Ammon's horn (tissue), 1 donor: ENCODE data around the gene CCNY.
"Not testable (repeated sequence)": the region's sequence is repeated elsewhere in the genome, so short reads cannot be mapped to it uniquely, and the experiment has no call there.

Experiments used
- DNase-seq: peaks from one replicate; pipeline ENCODE4 v3.0.0-alpha.2; 2016; ENCODE audit warnings: low spot score

Gene CCNY

DNA sequence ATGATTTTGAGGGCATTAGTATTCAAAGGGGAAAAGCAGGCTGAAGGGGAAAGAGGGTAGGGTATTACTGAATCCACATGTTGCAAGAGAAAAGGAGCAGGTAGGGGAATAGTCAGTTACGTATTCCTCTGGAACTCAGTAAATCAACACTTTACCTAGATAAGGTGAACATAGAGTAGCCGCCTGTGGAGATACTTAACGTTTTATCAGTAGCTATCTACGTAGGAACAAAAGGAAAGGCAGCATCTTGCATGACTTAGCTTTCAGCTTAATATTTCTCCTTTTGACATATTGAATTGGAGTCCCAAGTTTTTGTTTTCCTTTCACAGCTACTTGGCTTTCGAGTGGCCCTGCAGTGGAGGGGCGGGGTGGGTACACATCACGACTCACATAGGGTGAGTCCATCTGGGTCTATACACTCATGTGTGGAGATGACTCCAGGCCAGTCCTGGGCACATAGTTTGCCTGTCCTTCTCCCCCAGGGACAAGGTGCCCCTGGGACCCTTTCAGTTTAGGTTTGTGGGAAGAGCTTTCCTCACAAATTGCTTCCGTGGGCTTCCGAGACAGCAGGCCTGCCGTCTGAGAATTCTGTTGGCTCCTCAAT is 48.1 kb downstream of the CCNY start:
- DNase-seq, result no peak

DNA sequence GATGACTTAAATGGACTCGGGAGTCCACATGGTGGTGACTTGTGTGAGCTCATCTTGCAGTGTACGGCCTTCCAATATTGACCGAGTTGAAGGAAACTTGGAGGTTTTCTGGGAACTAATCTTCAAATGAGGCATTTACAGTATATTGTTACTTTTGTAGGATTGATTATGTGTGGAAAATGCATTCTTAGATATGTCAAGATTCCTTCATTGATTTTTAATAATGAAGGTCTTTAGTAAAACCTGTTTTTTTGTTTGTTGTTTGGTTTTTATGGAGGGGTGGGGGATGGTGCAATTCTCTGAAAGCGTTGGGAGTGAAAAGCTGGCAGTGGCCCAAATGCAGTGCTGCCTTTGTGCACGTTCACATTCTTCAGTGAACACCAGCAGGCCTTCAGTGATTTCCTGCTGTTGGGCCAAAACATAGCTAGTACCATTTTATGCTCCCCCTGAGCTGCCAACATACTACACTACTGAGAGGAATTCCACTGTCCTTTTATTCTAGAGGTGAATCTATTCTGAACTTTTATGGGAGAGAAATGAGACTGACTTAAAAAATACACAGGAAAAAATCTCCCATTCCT is 50.4 kb downstream of the CCNY start:
- no peak for DNase-seq

DNA sequence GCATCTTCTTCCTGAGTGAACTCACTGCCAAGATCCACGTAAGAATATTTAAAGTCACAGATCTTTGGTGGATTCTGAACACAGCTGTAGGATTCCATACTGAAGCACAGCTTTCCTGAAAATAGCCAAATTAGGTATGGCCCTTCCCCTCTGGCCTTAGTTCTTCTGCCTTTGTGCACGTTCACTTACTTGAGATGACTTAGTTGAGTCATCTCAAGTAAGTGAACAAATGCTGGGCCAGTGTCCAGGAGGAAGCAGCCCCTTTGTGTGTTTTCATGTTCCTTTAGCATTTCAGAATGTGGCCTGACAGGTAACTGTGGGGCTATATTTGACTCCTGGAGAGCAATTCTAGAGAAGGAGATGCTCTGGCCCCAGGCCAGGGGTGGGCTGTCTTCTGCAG is 51.5 kb downstream of the CCNY start:
- DNase-seq, result no peak

GRCh38 chr10:35388197-35388596 is 51.9 kb downstream of the CCNY start:
- DNase-seq, result no peak

- DNase-seq, result no peak
Measured at GRCh38 chr10:35388682-35389081, 52.4 kb downstream of the CCNY start.

- DNase-seq, result no peak
Measured at GRCh38 chr10:35390161-35390840, 54.0 kb downstream of the CCNY start.

- no peak for DNase-seq
Measured at GRCh38 chr10:35390843-35391152, 54.5 kb downstream of the CCNY start.

DNA sequence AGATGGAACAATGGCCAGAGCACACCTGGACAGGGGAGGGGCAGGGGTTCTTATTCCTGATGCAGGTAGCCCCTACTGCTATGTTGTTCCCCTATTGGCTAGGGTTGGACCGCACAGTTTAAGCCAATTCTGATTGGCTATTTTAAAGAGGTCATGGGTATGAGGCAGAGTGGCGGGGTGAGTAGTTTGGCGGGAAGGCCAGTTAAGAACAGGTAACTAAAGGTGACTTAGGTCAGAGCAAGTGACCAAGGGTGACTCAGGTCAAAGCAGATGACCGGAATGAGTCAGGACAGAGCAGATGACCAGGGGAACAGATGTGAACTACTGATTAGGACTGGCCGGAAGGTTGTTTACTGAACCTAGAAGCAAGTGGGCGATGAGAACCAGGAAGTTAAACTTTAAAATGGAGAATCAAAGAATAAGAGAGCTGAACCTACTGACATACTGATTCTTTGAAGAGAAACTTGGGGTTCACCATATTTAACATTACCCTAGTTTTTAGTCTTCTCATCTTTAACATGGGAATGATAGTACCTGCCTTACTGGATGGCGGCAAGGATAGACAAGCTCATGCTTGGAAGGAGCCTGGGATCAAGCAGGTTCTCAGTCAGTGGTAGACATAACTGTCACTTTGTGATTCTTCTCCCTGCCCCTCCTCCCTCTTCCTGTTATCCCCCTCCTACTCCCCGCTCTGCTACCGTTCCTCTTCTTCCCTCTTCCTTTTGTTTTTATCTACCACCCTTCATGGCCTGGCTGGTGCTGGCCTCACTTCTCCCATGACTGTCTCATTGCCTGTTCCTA is 55.0 kb downstream of the CCNY start:
- DNase-seq, result no peak

DNA sequence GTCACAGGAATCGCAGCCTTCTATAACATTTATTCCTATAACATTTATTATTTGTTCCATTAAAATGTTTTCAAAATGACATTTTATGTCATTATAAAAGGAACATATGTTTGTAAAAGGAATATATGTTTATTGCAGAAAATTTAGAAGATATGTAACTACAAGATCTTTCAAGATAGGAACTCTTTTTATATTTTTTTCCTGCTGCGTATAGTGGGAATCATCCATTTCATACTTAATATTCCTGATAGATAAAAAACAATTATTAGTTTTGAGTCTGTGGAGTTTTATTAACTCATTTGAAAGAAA is 55.6 kb downstream of the CCNY start:
- DNase-seq, result no peak

DNA sequence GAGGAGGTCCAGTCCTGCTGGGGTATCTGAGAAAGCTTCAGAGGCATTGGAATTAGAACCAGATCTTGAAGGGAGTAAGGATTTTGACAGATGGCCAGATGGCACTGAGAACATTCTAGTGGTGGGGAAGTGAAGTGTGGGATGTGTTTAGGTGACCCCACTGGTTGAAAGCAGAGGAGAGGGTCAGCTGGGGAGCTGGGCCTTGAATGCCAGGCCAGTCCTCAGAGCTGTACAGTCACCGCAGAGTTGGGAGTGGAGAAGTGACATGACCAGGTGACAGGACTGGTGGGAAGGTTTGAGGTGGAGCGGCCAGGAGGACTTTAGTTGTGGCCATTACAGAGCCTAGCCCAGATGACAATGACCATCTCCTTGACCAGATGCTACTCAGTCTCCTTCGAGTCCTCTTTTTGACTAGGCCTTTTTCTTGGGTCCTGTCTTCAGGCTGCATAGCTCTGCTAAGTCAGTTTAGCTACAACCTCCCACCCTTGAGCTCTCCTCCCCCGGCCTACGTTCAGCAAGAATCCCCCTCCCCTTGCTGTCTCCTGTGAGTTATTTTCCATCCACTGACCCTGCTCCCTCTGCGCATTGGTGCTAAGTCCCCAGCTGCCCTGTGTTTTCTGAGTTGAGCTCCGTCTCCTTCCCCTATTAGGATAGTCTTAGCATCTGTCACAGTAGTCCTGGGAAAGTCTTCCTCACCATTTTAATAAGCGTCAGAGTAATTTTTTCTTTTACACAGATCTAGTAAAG is 56.3 kb downstream of the CCNY start:
- no peak for DNase-seq

GRCh38 chr10:35394411-35394851 is 58.1 kb downstream of the CCNY start:
- no peak for DNase-seq

DNA sequence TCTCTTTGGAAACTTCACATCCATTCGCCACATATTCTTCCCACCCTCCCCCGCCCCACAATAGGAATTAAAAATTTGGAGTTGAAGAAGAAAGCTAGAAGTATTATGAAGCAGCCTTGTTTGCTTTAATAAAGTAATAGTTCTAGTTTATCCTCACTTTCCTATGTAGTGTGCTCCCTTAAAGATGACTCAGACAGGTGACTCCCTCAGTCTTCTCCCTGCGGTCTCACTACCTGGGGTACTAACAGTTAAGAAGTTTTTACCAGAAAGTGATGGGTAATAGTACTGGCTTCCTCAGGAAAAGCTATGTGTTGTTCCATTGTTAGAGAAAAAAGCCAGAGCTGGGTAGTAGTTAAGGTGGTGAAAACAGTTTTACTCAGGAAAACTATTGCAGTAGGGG is 58.6 kb downstream of the CCNY start:
- no peak for DNase-seq

- no peak for DNase-seq
Measured at GRCh38 chr10:35396560-35397434, 60.5 kb downstream of the CCNY start.

GRCh38 chr10:35397953-35398352 is 61.6 kb downstream of the CCNY start:
- DNase-seq, result no peak

GRCh38 chr10:35398355-35398754 is 62.0 kb downstream of the CCNY start:
- no peak for DNase-seq

DNA sequence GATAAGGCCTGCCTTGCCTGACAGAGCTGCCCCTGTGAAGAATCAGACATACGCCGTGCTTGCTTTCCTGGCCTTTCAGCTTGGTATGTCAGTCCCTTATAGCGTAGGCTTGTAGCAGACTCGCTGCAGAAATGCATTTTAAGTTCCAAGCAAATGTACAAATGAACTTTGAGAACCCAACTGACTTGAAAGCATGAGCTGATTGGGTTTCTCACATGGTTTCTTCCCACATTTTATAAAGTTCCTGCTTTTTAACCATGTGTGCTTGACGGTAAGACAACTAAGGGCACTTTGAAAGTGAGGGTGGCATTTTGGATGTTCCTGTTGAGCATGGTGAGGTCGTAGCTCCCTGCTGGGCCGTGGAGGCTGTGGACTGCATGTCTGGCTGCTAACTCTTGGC is 62.6 kb downstream of the CCNY start:
- DNase-seq, result no peak

DNA sequence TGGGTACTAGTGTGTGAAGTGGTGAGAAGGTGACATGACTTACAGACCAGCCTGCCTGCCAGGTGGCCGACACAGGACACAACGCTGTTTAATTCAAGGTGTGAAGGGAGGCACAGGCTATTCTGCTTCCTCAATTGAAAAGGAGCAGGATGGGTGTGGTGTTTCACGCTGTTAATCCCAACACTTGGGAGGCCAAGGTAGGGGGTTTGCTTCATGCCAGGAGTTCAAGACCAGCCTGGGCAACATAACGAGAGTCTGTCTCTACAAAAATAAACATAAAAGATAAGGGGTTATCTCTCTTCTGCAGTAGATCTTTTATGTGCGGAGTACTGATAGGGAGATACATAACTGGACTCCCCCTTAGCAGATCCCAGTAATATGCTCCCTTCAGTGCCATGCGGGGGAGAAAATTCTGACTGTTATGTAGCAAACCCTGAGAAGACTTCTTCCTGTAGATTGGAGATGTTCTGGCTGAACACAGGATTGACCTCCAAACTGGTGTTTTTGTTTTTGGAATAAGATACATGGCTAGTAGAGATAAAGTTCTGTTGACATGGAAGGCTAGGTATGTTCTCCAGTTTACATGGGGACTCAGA is 63.2 kb downstream of the CCNY start:
- no peak for DNase-seq

- no peak for DNase-seq
Measured at GRCh38 chr10:35400595-35401268, 64.4 kb downstream of the CCNY start.

GRCh38 chr10:35403491-35403890 is 67.2 kb downstream of the CCNY start:
- not testable (repeated sequence) for DNase-seq

DNA sequence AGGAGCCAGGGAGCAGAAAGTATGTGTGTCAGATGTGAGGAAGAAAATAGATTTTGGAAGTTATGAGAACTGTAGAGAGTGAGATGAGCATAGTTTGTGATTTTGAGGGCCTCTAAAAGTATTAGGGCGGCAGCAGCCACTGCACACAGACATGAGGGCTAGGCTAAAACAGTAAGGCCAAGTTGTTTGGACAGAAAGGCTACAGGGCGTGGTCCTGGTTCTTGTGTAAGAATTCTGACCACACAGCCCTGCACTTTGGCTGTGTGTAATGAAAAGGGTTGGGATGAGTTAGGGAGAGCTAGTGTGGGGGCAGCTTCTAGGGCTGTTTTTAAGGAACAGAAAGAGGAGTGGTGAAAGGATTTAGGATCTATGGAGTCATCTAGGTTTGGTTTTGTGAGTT is 67.8 kb downstream of the CCNY start:
- DNase-seq, result not testable (repeated sequence)
